ENCODE measurements around the gene PRKAR1B.

- TF ChIP-seq CTCF (conservative IDR thresholded peaks at IDR 0.05; ENCODE audit: low read depth, low read length) (no peak), EZH2 (IDR thresholded peaks at IDR 0.05; ENCODE audit: borderline replicate concordance, low read depth, low read length, poor library complexity, severe bottlenecking) (no peak)
Measured at GRCh38 chr7:638256-639011, 88.6 kb downstream of the PRKAR1B start.

All from A673 (cell line).